Fibroblast of the aortic adventitia (primary cell): ENCODE results near the gene SLC6A11. TPM values are rescaled to one million over a fixed set of nuclear protein-coding genes. Genes with fewer than 3 reads are reported as not detected.

Source experiments
- DNase-seq: peaks from one replicate; pipeline ENCODE4 v3.0.0-alpha.2; 2010; ENCODE audit warnings: low read depth
- H3K4me3 ChIP-seq: 2 replicates; pipeline ENCODE4 v1.5.1; 2011; ENCODE audit warnings: low read depth, mild to moderate bottlenecking, control low read depth, low read length, moderate library complexity
- total RNA-seq: library from RNA; depleted of rRNA; stranded (reverse); fragments of >200 nt; gene quantifications from 2 replicates; pipeline ENCODE4 v1.2.3, GENCODE V29; 2012; ENCODE audit warnings: low replicate concordance
- TF ChIP-seq, protein P1 (sequence below): IDR thresholded peaks from 2 replicates; pipeline ENCODE4 v1.5.1; 2011; ENCODE audit warnings: mild to moderate bottlenecking, low read length, control low read depth, inconsistent platforms; ENCODE audit not compliant: insufficient read depth

The SLC6A11 gene
- total RNA-seq, 1 donor: not detected

DNA sequence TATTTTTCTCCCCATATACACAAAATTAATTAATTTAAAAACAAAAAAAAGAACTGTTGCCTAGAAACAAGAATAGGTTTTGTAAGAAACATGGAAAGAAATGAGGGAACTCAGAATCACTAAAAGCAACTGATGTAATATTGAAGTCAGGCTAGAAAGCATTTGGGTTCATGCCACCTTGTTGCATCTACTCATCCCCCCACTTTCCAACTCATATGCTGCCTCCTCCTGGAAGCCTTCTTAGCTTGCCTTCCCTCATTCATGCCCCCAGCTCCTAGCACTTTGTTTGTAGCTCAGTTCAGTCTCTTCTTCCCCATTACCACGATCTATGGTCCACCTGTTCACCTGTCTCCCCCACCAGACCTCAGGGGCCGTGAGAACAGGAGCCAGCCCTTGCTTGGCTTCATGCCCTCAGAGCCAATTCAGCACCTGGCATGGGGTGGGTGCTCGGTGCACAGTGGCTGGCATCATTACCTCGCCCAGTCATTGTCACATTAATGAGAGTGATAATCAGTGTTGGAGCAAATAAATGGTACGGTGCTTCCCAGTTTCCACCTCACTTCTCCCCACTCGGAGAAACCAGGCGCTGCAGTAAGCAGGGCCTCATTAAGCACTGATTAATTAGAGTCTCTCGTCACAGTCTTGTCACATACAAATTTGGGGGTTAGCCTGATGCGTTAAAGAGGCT is 114.1 kb downstream of the SLC6A11 start:
- H3K4me3 ChIP-seq: no peak overlapping the region
- peak; percentile 31 for DNase-seq
- TF ChIP-seq, protein P1, sequence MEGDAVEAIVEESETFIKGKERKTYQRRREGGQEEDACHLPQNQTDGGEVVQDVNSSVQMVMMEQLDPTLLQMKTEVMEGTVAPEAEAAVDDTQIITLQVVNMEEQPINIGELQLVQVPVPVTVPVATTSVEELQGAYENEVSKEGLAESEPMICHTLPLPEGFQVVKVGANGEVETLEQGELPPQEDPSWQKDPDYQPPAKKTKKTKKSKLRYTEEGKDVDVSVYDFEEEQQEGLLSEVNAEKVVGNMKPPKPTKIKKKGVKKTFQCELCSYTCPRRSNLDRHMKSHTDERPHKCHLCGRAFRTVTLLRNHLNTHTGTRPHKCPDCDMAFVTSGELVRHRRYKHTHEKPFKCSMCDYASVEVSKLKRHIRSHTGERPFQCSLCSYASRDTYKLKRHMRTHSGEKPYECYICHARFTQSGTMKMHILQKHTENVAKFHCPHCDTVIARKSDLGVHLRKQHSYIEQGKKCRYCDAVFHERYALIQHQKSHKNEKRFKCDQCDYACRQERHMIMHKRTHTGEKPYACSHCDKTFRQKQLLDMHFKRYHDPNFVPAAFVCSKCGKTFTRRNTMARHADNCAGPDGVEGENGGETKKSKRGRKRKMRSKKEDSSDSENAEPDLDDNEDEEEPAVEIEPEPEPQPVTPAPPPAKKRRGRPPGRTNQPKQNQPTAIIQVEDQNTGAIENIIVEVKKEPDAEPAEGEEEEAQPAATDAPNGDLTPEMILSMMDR: no peak

DNA sequence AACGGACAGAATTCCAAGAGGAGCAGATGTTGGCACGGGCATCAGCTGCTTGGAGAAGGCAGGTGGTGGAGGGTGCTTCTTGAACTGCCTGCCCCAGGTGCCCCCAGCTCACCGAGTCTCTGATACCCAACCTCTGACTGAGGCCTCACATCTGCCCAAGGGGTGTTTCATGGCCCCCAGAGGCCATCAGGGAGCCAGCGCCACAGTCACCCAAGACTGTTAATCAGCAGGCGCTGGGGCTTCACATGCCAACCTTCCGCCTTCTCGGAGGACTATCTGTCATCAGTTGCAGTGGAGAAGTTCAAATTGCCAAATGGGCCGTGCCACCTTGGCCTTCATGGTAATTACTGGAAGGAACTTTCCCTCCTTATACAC is 114.6 kb downstream of the SLC6A11 start:
- no peak for DNase-seq
- TF ChIP-seq, protein P1: no peak
- H3K4me3 ChIP-seq: no peak overlapping the region

DNA sequence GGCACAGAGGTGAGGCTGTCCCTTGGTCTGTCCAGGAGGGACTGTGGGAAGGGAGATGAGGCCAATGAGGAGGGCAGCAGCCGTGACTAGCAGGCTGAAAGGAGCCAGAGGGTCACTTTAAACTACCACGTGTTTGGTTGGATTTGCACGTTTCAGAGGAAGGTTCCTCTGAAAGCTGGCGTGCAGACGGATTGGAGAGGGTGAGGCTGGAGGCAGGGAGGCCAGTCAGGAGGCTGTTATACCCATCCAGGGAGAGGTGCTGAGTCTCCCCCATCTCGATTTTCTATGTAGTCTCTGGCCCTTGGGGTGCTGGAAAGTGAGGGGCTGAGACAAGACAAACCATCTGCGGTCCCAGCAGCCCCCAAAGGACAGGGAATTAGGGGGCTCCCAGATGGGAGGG is 116.6 kb downstream of the SLC6A11 start:
- H3K4me3 ChIP-seq: no peak overlapping the region
- no peak for DNase-seq
- TF ChIP-seq, protein P1: no peak

DNA sequence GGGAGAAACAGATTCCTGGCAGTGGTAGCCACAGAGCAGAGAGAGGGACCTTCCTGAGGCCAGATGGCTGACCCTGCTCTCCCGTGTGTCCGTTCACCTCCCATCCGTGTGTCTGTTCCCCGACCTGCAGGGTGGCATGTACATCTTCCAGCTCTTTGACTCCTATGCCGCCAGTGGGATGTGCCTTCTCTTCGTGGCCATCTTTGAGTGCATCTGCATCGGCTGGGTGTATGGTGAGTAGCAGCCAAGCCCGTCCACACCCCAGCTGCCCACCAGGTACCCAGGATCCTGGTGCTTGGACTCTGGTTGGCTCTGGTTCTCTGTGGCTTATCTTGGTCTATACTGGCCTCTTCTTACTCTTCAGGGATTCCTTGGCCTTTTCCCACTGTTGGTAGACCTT is 117.0 kb downstream of the SLC6A11 start:
- TF ChIP-seq, protein P1: no peak
- no peak for DNase-seq
- H3K4me3 ChIP-seq: no peak overlapping the region

DNA sequence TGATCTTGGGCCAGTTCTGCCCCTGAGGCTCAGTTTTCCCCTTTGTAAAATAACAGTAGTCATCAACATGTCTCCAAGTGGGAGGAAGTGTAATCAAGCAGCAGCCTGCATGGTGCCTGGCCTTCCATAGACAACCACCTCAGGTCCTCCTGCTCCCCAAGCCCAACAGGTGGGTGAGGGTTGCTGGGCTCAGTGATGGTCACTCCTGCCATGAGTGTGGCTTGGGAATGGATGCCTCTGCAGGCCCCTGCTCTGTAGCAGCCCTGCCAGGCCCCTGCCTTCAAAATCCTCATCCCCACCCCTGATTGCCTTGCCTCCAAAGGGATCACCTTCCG is 117.4 kb downstream of the SLC6A11 start:
- no peak for DNase-seq
- no peak overlapping the region for H3K4me3 ChIP-seq
- TF ChIP-seq, protein P1: no peak

DNA sequence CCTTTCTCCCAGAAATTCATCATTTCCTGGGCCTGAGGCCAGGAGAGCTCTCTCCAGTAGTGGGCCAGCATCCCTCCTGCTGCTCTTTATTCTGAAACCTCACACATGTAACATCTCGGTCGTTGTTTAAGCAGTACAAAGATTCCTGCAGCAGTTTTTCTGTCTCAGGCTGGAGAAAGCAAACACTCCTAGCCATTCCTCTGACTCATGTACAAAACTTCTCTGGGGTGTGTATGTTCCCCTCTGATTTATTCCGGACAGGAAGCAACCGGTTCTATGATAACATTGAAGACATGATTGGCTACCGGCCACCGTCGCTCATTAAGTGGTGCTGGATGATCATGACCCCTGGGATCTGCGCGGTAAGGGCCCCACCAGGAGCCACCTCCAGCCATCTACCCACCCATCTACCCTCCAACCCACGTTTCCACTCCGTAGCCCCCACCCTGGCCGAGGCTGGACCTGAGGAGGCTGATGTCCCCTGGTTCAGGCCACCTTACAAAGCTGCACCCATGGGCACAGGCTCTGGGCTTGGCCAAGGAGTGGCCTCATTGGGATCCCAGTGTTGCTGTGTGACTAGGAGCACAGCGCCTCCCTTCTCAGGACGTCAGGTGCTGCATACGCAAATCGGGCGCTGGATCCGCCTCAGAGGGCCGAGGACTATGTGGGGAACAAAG is 117.9 kb downstream of the SLC6A11 start:
- TF ChIP-seq, protein P1: no peak
- no peak overlapping the region for H3K4me3 ChIP-seq
- DNase-seq: peak; percentile 76
